ENCODE measurements around the gene NR5A2. TPM values are rescaled to one million over a fixed set of nuclear protein-coding genes. Genes with fewer than 3 reads are reported as not detected.

Gene NR5A2
- total RNA-seq, 2 donors from 2014 or later: 98.3 to 202 TPM

DNA sequence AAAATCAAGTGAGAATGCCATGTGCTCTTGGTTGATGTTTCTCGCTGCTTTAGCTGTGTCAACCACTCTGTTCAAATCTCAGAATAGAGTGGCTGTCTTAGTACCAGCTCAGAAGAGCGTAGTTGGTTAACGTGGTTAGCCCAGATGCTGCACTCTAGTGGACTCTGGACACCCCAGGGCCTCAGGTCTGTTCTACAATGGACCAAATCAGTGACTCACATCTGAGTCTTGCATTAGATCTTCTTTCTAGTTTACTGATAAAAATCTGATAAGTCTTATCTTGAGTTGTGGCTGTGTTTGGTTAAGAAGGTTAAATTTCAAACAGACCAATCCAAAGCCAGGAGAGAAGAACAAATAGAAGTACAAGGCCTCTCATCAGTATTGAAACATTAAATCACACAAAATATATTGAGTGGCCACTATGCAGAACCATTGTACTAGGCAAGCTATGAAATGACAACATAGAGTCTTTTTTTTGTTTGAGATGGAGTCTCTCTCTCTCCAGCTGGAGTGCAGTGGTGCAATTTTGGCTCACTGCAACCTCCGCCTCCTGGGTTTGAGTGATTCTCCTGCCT lies 104.1 kb downstream of the NR5A2 start:
- Histone ChIP-seq H3K9me3 (no peaks in the 10 kb centered on the region), H3K27me3 (no peaks in the 10 kb centered on the region), H3K4me3 (no peak overlapping the region), H3K27ac (peak overlapping the region in 3 of 4 donors; percentile 45 to 59 (median 59)), H3K4me1 (peaks cover 47% of the 10 kb centered on the region), H3K36me3 (replicated peaks in 1 of 2; ENCODE audit: insufficient read depth in 1 of 2, low read depth in 2 of 2) (peaks cover 4 to 8% of the 10 kb centered on the region in 2 donors)
- intact Hi-C loops (cut with DNase I): no loop called here
- WGBS, 2 donors: 24 to 57% methylated on average over 4 of the region's 4 CpGs
- TF ChIP-seq CTCF (IDR thresholded peaks at IDR 0.05) (peak in 1 of 7 experiments; percentile 19), POLR2A (IDR thresholded peaks at IDR 0.05) (no peak)
- ATAC-seq (peak; percentile 55), DNase-seq (peak in 1 of 4 donors; percentile 32)

GRCh38 chr1:200133123-200133522 lies 105.6 kb downstream of the NR5A2 start:
- Histone ChIP-seq H3K4me1 (peaks cover 53% of the 10 kb centered on the region), H3K27ac (no peak overlapping the region), H3K9me3 (no peaks in the 10 kb centered on the region), H3K4me3 (no peak overlapping the region), H3K36me3 (replicated peaks in 1 of 2; ENCODE audit: insufficient read depth in 1 of 2, low read depth in 2 of 2) (peaks cover 4 to 8% of the 10 kb centered on the region in 2 donors), H3K27me3 (no peaks in the 10 kb centered on the region)
- intact Hi-C loops (cut with DNase I): no loop called here
- ATAC-seq (no peak), DNase-seq (no peak)
- WGBS, 2 donors: 63 to 69% methylated on average over 2 of the region's 2 CpGs
- no peak for TF ChIP-seq POLR2A (IDR thresholded peaks at IDR 0.05)
- TF ChIP-seq CTCF (IDR thresholded peaks at IDR 0.05): no peak

DNA sequence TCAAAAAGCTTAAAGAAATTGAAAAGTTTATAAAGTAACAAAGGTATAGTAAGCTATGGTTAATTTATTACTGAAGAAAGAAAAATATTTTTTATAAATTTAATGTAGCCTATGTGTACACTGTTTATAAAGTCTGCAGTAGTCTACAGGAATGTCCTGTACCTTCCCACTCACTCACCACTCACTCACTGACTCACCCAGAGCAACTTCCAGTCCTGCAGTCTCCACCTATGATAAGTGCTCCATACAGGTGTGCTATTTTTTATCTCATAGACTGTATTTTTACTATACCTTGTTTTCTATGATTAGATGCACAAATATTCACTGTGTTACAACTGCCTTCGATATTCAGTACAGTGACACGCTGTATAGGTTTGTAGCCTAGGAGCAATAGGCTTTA lies 106.6 kb downstream of the NR5A2 start:
- 94 to 100% methylated on average over 2 of the region's 2 CpGs for WGBS, 2 donors
- ATAC-seq: no peak
- Histone ChIP-seq H3K4me3 (no peak overlapping the region), H3K27me3 (no peaks in the 10 kb centered on the region), H3K9me3 (no peaks in the 10 kb centered on the region), H3K4me1 (peaks cover 53% of the 10 kb centered on the region), H3K36me3 (replicated peaks in 1 of 2; ENCODE audit: insufficient read depth in 1 of 2, low read depth in 2 of 2) (peaks cover 4 to 8% of the 10 kb centered on the region in 2 donors), H3K27ac (no peak overlapping the region)
- intact Hi-C loops (cut with DNase I): no loop called here
- no peak for DNase-seq
- TF ChIP-seq CTCF (IDR thresholded peaks at IDR 0.05) (no peak), POLR2A (IDR thresholded peaks at IDR 0.05) (no peak)

DNA sequence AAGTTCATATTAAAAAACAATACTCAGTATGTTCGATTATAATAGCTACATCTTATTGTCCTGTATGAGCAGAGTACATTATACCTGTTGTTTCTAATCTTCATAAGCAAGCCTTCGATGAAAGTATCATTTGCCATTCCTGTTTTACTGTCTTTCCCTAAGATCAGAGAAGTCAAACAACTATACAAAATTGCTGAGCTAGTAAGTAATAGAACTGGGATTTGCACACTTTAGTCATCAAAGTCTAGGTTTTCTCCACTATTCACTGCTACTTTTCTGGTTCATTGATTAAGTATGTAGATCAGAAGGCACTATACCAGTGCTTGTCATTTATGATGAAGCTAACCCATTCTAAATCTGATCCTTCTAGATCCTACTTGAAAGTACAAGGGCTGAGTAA lies 108.9 kb downstream of the NR5A2 start:
- intact Hi-C loops (cut with DNase I): no loop called here
- no peak for TF ChIP-seq POLR2A (IDR thresholded peaks at IDR 0.05)
- no peak for TF ChIP-seq CTCF (IDR thresholded peaks at IDR 0.05)

DNA sequence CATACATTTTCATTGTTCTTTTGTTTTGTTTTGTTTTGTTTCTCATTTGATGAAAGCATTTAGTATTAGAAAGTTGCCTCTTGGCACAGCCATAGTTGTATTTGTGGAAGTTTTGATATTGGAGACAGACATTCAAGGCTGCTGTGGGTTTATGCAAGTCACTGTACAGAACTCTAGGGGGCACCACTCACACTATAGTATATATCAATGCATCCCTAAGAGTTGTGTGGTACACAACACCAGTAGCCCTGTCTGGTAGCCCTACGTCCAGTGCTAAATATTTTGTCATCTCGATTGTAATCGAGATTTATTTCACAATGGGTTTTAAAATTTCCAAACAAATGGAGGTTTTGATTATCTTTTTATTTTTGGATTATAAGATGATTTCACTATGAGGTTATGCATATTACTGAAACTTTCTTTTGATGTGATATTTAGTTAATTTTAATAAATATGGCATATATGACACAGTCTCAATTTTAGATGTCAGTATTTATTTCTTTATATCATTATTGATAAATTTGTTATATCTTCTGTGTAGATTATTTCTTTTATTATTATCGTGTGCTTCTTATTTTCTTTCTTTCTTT lies 112.2 kb downstream of the NR5A2 start:
- Histone ChIP-seq H3K9me3 (no peaks in the 10 kb centered on the region), H3K27me3 (no peaks in the 10 kb centered on the region), H3K27ac (no peak overlapping the region), H3K4me3 (no peak overlapping the region), H3K4me1 (peaks cover 24% of the 10 kb centered on the region), H3K36me3 (replicated peaks in 1 of 2; ENCODE audit: insufficient read depth in 1 of 2, low read depth in 2 of 2) (peaks cover 0 to 3% of the 10 kb centered on the region in 2 donors)
- DNase-seq (peak in 1 of 4 donors; percentile 29), ATAC-seq (no peak)
- intact Hi-C loops (cut with DNase I): no loop called here
- TF ChIP-seq CTCF (IDR thresholded peaks at IDR 0.05): peak in 6 of 7 experiments; percentile 20 to 39 (median 36)
- no peak for TF ChIP-seq POLR2A (IDR thresholded peaks at IDR 0.05)
- WGBS, 2 donors: 71 to 78% methylated on average over 4 of the region's 4 CpGs

More for the DNA sequence above, 108.9 kb downstream of the NR5A2 start:
- no peaks in the 10 kb centered on the region for H3K27me3 ChIP-seq
- H3K4me1 ChIP-seq: peaks cover 34% of the 10 kb centered on the region
- DNase-seq: no peak
- no peak for ATAC-seq
- H3K9me3 ChIP-seq: no peaks in the 10 kb centered on the region
- WGBS, 2 donors: 86 to 89% methylated on average over 2 of the region's 2 CpGs
- H3K36me3 ChIP-seq (replicated peaks in 1 of 2; ENCODE audit: insufficient read depth in 1 of 2, low read depth in 2 of 2): peaks cover 4 to 6% of the 10 kb centered on the region in 2 donors
- H3K4me3 ChIP-seq: no peak overlapping the region
- H3K27ac ChIP-seq: no peak overlapping the region

Measured in body of pancreas (tissue), 4 donors.